ENCODE data around the gene EYS.

GRCh38 chr6:64128301-64129024, 1578.6 kb downstream of the EYS start:
- TF ChIP-seq ZNF565 (CRISPR knock-in tag; conservative IDR thresholded peaks at IDR 0.05; ENCODE audit: low read depth) (no peak), RARB (CRISPR knock-in tag; IDR thresholded peaks at IDR 0.05) (no peak), ZC3H10 (CRISPR knock-in tag; IDR thresholded peaks at IDR 0.05) (no peak), CSDC2 (CRISPR knock-in tag; IDR thresholded peaks at IDR 0.05) (no peak), ZFP3 (CRISPR knock-in tag; IDR thresholded peaks at IDR 0.05) (no peak), ZNF8 (CRISPR knock-in tag; IDR thresholded peaks at IDR 0.05) (no peak)

Data from SK-N-SH treated with all-trans-retinoic acid at 6 μM for 48 hours (cell line).